HG03460 (cell line): Measurements from ENCODE around the gene ZC2HC1B.

Experiments
- ATAC-seq: cut with Tn5 transposase; IDR thresholded peaks from one replicate; pipeline ENCODE4 v1.9.1; 2021; ENCODE audit not compliant: unreplicated experiment

ZC2HC1B gene

GRCh38 chr6:143959927-143960326 lies 95.7 kb downstream of the ZC2HC1B start:
- ATAC-seq = no peak

- no peak for ATAC-seq
These were observed 96.8 kb downstream of the ZC2HC1B start for GRCh38 chr6:143961066-143961465.

GRCh38 chr6:143961886-143962878 lies 97.9 kb downstream of the ZC2HC1B start:
- ATAC-seq = no peak

GRCh38 chr6:143963158-143963919 lies 99.1 kb downstream of the ZC2HC1B start:
- ATAC-seq = no peak

GRCh38 chr6:143964674-143965081 lies 100.4 kb downstream of the ZC2HC1B start:
- no peak for ATAC-seq

GRCh38 chr6:143965503-143966171 lies 101.4 kb downstream of the ZC2HC1B start:
- no peak for ATAC-seq

- ATAC-seq = no peak
These were observed 102.0 kb downstream of the ZC2HC1B start for GRCh38 chr6:143966312-143966711.

- ATAC-seq = no peak
These were observed 103.6 kb downstream of the ZC2HC1B start for GRCh38 chr6:143967706-143968376.

GRCh38 chr6:143969077-143969476 lies 104.8 kb downstream of the ZC2HC1B start:
- no peak for ATAC-seq

GRCh38 chr6:143970456-143971218 lies 106.4 kb downstream of the ZC2HC1B start:
- ATAC-seq = no peak

- ATAC-seq = no peak
These were observed 107.4 kb downstream of the ZC2HC1B start for GRCh38 chr6:143971482-143972205.

GRCh38 chr6:143973097-143973966 lies 109.1 kb downstream of the ZC2HC1B start:
- no peak for ATAC-seq

GRCh38 chr6:143974089-143974488 lies 109.8 kb downstream of the ZC2HC1B start:
- ATAC-seq = no peak

GRCh38 chr6:143976806-143977349 lies 112.6 kb downstream of the ZC2HC1B start:
- no peak for ATAC-seq

GRCh38 chr6:143980921-143981320 lies 116.6 kb downstream of the ZC2HC1B start:
- ATAC-seq = no peak

- ATAC-seq = no peak
These were observed 118.7 kb downstream of the ZC2HC1B start for GRCh38 chr6:143982968-143983367.

GRCh38 chr6:143984666-143985065 lies 120.4 kb downstream of the ZC2HC1B start:
- no peak for ATAC-seq

GRCh38 chr6:143986463-143987065 lies 122.3 kb downstream of the ZC2HC1B start:
- ATAC-seq = no peak
